T-helper 2 cell treated with Interferon-gamma antibody and Interleukin-4, amounts not matched to agents 5 μg/mL and 100 μg/mL, for 36 hours (primary cell): Measurements from ENCODE around the gene CHGA.

Experiments
- DNase-seq: peaks from one replicate; pipeline ENCODE4 v3.0.0; 2021; ENCODE audit warnings: low spot score
- H3K27ac Mint-ChIP-seq: one replicate; pipeline ENCODE4 v1.8.0; 2021; ENCODE audit warnings: mild to moderate bottlenecking, mixed read lengths
- H3K27me3 Mint-ChIP-seq: one replicate; pipeline ENCODE4 v1.8.0; 2021; ENCODE audit warnings: low read depth, mixed read lengths
- H3K36me3 Mint-ChIP-seq: one replicate; pipeline ENCODE4 v1.8.0; 2021; ENCODE audit warnings: low read depth, mixed read lengths
- H3K4me1 Mint-ChIP-seq: one replicate; pipeline ENCODE4 v1.8.0; 2021; ENCODE audit warnings: low read depth, mixed read lengths
- H3K4me3 Mint-ChIP-seq: one replicate; pipeline ENCODE4 v1.8.0; 2022; ENCODE audit warnings: mild to moderate bottlenecking, moderate library complexity, mixed read lengths
- H3K9me3 Mint-ChIP-seq: one replicate; pipeline ENCODE4 v1.8.0; 2021; ENCODE audit warnings: mixed read lengths

The CHGA gene

DNA sequence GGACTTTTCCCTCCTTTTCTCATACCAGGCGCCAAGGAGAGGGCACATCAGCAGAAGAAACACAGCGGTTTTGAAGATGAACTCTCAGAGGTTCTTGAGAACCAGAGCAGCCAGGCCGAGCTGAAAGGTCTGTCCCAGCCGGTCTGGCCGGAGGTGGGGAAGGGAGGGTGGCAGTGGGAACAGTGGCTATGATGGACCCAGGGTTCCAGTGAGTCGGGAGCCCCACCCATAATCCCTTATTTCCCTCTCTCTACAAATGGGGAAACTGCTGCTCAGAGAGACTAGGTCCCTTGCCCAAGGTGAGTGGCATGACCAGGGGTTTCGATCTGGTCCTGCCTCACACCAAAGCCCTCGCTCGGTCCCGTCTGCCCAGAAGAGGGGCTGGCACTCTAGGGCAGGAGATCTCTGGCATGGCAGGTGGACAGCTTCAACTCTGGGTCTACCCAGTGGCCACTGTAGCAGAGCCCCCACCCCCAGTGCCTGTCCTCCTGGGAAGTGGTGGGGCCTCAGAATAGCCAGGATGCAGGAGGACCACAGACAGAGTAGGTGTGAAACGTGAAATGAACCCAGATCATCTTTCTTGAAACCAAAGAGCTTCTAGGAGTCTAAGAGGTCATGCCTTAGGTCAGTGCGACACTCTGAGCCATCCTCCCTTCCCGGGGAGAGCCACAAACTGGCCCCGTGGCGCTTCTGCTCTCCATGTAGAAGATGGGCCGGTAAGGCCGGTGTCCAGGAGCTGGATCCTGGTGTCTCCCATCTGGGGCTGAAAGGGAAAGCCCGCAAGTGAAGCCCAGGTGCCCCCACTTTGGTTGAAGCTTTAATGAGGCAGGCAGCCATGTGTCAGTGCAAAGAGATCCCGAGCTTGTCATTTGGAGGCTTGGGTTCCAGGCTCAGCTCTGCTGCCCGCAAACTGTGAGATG is 7.0 kb downstream of the CHGA start:
- DNase-seq, result no peak
- Mint-ChIP-seq H3K4me3 (no peak overlapping the region), H3K4me1 (no peaks in the 10 kb centered on the region), H3K9me3 (no peaks in the 10 kb centered on the region), H3K27me3 (peaks cover under 1% of the 10 kb centered on the region), H3K36me3 (no peaks in the 10 kb centered on the region), H3K27ac (no peak overlapping the region)

DNA sequence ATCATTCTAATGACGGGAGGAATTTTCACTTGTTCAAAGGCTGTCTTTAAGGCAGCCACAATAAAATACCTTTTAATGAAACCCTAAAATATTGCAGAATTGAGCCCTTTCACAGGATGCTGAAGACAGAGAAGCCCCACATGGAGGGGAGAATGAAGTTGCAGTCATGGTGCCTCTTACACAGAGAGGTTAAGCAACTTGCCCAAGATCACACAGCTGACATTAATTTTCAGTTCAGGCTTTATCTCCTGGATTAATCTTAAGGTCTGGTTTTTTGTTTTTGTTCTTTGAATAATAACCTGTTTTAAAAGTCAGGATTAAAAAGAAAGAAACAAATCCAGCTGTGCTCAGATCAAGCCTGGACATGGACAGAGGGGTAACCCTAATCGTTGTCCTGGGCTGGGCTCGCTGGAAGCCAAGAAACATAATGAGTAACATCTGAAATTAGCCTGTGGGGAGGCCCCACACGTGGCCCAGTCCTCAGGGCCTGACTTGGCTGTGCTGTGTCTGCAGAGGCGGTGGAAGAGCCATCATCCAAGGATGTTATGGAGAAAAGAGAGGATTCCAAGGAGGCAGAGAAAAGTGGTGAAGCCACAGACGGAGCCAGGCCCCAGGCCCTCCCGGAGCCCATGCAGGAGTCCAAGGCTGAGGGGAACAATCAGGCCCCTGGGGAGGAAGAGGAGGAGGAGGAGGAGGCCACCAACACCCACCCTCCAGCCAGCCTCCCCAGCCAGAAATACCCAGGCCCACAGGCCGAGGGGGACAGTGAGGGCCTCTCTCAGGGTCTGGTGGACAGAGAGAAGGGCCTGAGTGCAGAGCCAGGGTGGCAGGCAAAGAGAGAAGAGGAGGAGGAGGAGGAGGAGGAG is 8.0 kb downstream of the CHGA start:
- Mint-ChIP-seq H3K4me3 (no peak overlapping the region), H3K27ac (no peak overlapping the region), H3K36me3 (no peaks in the 10 kb centered on the region), H3K4me1 (no peaks in the 10 kb centered on the region), H3K27me3 (no peaks in the 10 kb centered on the region), H3K9me3 (no peaks in the 10 kb centered on the region)
- no peak for DNase-seq

DNA sequence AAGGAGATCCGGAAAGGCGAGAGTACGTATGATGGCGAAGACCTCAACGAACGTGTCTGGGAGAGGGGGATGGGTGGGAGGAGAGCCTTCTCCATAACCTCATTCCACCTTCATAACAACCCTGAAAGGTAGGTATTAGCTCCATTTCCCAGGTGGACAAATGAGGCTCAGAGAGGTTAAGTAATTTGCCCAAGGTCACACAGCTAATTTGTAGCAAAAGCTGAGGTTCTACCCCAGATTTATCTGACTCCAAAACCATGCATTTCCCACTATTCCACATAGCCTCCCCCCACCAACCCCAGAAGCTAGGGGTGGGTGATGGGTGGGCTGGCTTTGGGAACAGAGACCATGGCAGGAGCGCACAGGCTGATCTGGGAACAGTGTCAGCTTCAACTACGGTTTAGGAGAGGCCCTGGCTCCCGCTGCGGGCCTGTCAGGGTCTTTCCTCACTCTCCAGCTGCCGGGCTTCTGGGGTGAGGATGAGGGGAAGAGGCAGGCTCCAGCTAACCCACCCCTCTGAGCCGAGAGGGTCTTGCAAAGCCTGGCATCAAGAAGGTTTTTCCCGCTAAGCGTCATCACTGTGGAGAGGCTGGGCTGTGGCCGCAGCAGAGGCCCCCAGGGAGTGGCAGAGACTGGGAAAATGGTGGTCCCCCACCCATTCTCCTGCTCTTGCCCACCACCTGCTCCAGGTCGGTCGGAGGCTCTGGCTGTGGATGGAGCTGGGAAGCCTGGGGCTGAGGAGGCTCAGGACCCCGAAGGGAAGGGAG is 8.9 kb downstream of the CHGA start:
- H3K27ac Mint-ChIP-seq, result no peak overlapping the region
- DNase-seq, result no peak

DNA sequence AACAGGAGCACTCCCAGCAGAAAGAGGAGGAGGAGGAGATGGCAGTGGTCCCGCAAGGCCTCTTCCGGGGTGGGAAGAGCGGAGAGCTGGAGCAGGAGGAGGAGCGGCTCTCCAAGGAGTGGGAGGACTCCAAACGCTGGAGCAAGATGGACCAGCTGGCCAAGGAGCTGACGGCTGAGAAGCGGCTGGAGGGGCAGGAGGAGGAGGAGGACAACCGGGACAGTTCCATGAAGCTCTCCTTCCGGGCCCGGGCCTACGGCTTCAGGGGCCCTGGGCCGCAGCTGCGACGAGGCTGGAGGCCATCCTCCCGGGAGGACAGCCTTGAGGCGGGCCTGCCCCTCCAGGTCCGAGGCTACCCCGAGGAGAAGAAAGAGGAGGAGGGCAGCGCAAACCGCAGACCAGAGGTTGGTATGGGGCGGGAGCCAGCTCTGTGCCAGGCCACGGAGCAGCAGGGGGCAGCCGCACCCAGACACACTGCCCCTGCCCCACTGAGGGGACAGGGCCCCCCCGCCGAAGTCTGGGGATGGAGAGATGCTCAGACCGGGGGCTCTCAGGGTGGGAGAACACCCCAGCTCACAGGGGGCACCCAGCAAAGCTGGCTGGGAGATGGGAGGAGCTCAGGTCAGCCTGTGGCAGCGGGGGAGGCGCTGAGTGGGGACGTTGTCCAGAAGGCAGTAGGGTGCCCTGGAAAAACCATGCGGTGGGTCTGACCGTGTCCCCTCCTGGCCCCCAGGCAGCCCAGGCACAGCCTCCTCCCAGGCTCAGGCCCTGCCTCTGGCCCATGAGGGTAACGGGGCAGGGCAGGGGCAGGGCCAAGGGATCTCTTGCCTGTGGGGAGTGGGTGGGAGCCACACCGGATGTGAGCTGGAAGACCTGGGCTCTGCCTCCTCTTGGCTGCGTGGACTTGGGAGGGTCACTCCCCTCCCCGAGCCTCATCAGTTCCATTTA is 9.8 kb downstream of the CHGA start:
- no peaks in the 10 kb centered on the region for H3K4me1 Mint-ChIP-seq
- no peaks in the 10 kb centered on the region for H3K27me3 Mint-ChIP-seq
- no peaks in the 10 kb centered on the region for H3K36me3 Mint-ChIP-seq
- no peak for DNase-seq
- H3K27ac Mint-ChIP-seq, result no peak overlapping the region
- H3K9me3 Mint-ChIP-seq, result no peaks in the 10 kb centered on the region
- no peak overlapping the region for H3K4me3 Mint-ChIP-seq

More for the DNA sequence above, 8.9 kb downstream of the CHGA start:
- Mint-ChIP-seq H3K9me3 (no peaks in the 10 kb centered on the region), H3K36me3 (no peaks in the 10 kb centered on the region), H3K27me3 (no peaks in the 10 kb centered on the region), H3K4me1 (no peaks in the 10 kb centered on the region), H3K4me3 (no peak overlapping the region)

DNA sequence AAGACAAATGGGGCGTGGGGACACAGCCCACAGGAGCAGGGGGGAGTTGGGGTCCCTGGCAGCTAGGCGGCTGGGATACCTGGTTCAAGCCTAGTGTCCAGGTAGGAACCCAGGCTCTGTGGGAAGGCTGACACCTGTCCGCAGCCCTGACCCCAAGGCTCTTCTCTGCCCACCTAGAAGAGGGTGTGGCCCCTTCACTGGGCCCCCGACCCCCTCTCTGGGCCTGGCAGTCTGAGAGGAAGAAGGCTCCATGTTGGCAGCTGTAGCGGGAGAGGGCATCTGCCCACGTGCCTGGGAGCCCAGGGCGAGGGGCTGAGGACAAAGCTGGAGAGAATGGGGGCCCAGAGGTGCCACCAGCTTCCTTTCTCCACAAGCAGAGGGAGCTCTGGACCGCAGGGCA is 10.5 kb downstream of the CHGA start:
- no peak for DNase-seq
- Mint-ChIP-seq H3K27me3 (no peaks in the 10 kb centered on the region), H3K4me3 (no peak overlapping the region), H3K27ac (no peak overlapping the region), H3K9me3 (no peaks in the 10 kb centered on the region), H3K4me1 (no peaks in the 10 kb centered on the region), H3K36me3 (no peaks in the 10 kb centered on the region)

DNA sequence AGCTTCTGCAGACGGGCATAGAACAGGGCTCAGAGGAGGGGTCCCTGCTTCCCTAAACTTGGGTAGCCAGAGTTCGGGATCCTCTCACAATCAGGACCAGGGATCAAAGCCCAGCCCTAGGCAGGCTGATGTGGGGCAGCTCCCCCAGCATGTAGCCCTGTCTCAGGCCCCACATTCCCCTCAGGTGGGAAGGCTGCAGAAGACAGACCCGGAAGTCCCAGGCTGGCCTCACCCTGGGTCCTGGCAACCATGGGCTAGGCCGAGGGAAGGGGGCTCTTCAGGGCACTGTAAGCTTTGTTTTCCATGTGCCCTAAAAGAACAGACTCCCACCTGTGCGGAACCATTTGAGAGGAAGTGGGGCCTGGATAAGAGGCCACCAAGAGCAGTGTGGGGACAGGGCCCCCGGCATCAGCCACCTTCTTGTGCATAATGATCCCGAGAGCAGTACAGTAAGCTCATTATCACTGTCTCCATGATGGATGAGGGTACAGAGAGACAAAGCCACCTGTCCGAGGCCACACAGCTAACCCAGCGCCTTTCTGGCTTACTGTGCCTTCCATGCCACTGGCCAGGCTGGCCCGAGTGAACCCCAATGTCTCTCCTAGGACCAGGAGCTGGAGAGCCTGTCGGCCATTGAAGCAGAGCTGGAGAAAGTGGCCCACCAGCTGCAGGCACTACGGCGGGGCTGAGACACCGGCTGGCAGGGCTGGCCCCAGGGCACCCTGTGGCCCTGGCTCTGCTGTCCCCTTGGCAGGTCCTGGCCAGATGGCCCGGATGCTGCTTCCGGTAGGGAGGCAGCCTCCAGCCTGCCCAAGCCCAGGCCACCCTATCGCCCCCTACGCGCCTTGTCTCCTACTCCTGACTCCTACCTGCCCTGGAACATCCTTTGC is 11.5 kb downstream of the CHGA start:
- Mint-ChIP-seq H3K27me3 (no peaks in the 10 kb centered on the region), H3K4me3 (no peak overlapping the region), H3K9me3 (no peaks in the 10 kb centered on the region), H3K36me3 (no peaks in the 10 kb centered on the region), H3K27ac (no peak overlapping the region), H3K4me1 (no peaks in the 10 kb centered on the region)
- no peak for DNase-seq

DNA sequence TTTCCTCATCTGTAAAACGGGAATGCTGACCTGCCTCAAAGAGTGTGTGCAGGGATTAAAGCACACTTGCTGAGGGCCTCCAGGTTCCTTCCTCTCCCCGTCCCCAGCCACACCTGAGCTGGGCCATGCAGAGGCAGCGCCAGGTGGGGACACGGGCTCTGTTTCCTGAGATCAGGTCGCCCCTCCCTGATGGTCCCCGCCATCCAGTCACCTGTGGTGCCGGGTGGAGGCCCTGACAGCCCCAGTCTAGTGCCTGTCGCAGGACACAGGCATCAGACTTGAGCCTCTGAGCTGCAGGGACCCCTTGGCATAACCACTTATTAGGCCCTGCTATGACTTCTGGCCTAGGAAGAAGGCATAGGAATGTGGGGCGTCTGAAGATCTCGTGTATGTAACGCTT is 12.5 kb downstream of the CHGA start:
- H3K4me3 Mint-ChIP-seq, result no peak overlapping the region
- no peak for DNase-seq

DNA sequence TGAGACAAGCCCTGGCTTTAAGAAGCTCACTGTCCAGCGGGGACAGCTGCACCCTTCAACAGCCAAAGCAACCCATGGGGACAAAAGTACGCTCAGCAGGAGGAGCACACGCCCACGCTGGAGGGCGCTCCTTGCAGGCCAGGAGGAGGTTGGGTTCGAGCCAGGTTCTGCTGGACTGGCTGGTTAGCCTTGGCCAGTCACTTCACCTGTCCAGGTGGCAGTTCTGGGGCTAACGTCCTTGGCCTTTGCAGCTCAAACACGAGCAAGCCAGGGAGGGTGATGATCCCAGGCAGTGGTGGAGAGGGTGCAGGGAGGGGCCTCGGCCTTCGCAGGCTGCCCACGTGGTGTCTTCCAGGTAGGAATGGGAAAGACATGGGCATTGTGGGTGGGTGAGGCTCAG is 13.1 kb downstream of the CHGA start:
- no peak overlapping the region for H3K4me3 Mint-ChIP-seq
- no peaks in the 10 kb centered on the region for H3K9me3 Mint-ChIP-seq
- no peaks in the 10 kb centered on the region for H3K36me3 Mint-ChIP-seq
- no peak overlapping the region for H3K27ac Mint-ChIP-seq
- no peak for DNase-seq
- no peaks in the 10 kb centered on the region for H3K4me1 Mint-ChIP-seq
- no peaks in the 10 kb centered on the region for H3K27me3 Mint-ChIP-seq

More for the DNA sequence above, 12.5 kb downstream of the CHGA start:
- H3K9me3 Mint-ChIP-seq, result no peaks in the 10 kb centered on the region
- H3K27me3 Mint-ChIP-seq, result no peaks in the 10 kb centered on the region
- H3K27ac Mint-ChIP-seq, result no peak overlapping the region
- H3K36me3 Mint-ChIP-seq, result no peaks in the 10 kb centered on the region
- H3K4me1 Mint-ChIP-seq, result no peaks in the 10 kb centered on the region

DNA sequence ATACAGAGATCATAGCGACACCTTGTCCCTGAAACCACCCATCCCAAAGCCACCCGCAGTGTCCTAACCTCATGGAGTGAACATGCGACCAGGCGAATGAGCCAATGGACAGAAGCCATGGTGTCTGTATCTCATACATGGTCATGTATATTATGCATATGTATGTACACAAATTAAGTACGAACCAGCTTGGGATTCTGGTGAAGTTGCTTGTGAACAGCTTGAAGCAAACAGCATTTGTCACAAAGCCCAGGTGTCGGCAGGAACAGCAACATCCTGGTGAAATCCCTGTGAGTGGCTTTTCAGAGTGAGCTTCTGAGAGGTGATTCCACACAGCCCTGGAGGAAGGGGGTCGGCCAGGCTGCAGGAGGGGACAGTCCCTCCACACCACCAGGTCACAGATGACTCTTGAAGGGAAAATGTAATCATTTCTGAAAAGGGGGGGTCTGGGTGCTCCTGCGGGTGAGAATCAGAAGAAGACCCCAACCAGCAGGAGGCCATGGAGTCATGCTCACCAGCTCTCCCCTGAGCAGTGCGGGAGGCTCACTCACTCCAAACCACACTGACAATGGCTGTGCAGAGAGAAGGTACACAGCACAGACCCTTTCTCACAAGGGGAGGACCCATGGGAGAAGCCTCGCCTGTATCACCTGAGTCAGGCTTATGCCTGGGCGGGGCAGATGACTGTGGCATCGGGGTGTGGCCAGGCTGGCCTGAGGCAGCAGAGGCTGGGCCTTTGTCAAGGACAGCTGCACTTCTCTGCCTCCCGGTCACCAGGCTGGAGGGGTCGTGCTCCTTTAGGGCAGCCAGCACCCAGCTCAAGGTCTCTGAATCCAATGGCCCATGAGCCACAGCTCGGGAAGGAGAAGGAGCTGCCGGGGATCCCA is 14.3 kb downstream of the CHGA start:
- H3K4me1 Mint-ChIP-seq, result no peaks in the 10 kb centered on the region
- no peak for DNase-seq
- no peak overlapping the region for H3K4me3 Mint-ChIP-seq
- H3K27ac Mint-ChIP-seq, result no peak overlapping the region
- H3K36me3 Mint-ChIP-seq, result no peaks in the 10 kb centered on the region
- H3K27me3 Mint-ChIP-seq, result no peaks in the 10 kb centered on the region
- H3K9me3 Mint-ChIP-seq, result no peaks in the 10 kb centered on the region

DNA sequence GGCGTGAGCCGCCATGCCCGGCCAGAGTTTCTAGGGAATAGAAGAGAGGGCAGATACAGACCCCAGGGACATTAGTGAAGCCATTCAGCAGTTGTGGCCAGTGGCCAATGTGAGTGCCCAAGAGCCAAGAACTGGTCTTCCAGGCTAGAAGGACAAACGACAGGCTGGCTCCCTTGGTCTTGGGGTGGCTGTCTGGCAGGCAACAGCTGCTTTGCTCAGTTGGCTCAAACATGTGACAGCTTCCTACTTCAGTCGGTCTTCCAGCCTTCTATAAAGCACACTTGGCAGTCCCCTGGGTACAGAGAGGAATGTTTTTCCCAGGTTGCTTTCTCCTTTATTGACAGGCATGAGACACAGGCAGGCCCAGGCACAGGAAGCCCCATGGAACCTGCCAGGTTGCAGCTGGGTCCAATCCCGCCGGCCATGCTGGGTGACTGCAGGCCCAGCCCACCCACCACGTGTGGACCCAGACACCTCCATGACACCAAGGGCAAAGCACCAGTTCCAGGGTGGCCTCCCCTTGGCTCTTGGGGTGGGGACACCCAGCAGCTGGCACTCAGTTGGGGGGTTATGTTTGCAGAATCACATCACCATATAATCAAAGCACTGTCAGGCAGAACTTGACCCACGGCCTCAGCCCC is 15.4 kb downstream of the CHGA start:
- H3K27me3 Mint-ChIP-seq, result no peaks in the 10 kb centered on the region
- DNase-seq, result no peak
- no peak overlapping the region for H3K27ac Mint-ChIP-seq
- no peaks in the 10 kb centered on the region for H3K9me3 Mint-ChIP-seq
- H3K4me3 Mint-ChIP-seq, result no peak overlapping the region
- no peaks in the 10 kb centered on the region for H3K4me1 Mint-ChIP-seq
- no peaks in the 10 kb centered on the region for H3K36me3 Mint-ChIP-seq

DNA sequence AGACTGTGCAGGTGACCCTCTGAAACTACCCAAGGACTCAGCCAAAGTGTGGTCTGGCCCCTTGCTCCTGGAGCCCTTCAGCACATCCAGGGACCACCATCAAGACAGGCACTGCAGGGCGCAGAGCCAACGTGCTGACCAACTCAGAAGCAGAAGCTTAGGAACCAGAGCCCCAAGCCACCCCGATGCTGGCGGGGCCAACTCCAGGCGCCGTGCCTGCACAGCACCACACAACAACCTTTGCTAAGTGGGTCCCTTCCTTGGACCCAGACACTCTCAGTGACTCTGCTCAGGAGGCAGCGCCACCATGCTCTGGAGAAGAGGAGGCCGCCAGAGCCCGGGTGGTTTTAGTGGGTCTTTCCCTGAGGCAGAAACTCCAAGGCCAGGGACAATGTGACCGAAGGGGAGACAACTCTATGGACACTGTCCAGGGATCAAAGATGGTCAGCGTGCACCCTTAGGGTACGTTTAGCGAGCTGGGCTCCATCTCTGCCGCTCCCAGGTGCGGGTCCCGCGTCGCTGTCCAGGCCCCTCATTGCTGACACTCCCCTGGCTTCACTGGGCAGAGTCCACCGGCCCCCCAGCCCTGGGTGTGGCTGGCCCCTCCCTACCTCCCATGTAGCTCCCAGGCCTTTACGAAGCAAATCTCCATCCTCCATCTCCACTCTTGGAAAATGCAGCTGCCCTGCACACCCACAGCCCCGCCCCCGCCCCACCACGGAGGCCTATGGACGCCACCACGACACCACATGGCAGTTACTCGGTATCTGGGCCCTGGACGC is 16.1 kb downstream of the CHGA start:
- Mint-ChIP-seq H3K27ac (no peak overlapping the region), H3K9me3 (no peaks in the 10 kb centered on the region), H3K36me3 (no peaks in the 10 kb centered on the region), H3K4me3 (no peak overlapping the region), H3K4me1 (no peaks in the 10 kb centered on the region), H3K27me3 (no peaks in the 10 kb centered on the region)
- DNase-seq, result no peak
